Measurements from ENCODE around the gene HIVEP3.

Gene HIVEP3

GRCh38 chr1:41481109-41481775, 437.5 kb downstream of the HIVEP3 start:
- DNase-seq (ENCODE audit: low spot score), result no peak

GRCh38 chr1:41480204-41481108, 438.3 kb downstream of the HIVEP3 start:
- DNase-seq (ENCODE audit: low spot score), result no peak

GRCh38 chr1:41479808-41480160, 438.9 kb downstream of the HIVEP3 start:
- no peak for DNase-seq (ENCODE audit: low spot score)

- DNase-seq (ENCODE audit: low spot score), result no peak
These were observed 439.5 kb downstream of the HIVEP3 start for GRCh38 chr1:41479000-41479807.

- DNase-seq (ENCODE audit: low spot score), result no peak
These were observed 440.5 kb downstream of the HIVEP3 start for GRCh38 chr1:41478118-41478748.

GRCh38 chr1:41476807-41477361, 441.8 kb downstream of the HIVEP3 start:
- no peak for DNase-seq (ENCODE audit: low spot score)

GRCh38 chr1:41475859-41476567, 442.7 kb downstream of the HIVEP3 start:
- DNase-seq (ENCODE audit: low spot score), result no peak

- DNase-seq (ENCODE audit: low spot score), result no peak
These were observed 443.4 kb downstream of the HIVEP3 start for GRCh38 chr1:41475346-41475745.

- DNase-seq (ENCODE audit: low spot score), result no peak
These were observed 444.0 kb downstream of the HIVEP3 start for GRCh38 chr1:41474490-41475271.

- no peak for DNase-seq (ENCODE audit: low spot score)
These were observed 444.9 kb downstream of the HIVEP3 start for GRCh38 chr1:41473738-41474362.

- no peak for DNase-seq (ENCODE audit: low spot score)
These were observed 447.1 kb downstream of the HIVEP3 start for GRCh38 chr1:41471658-41472057.

- DNase-seq (ENCODE audit: low spot score), result no peak
These were observed 449.0 kb downstream of the HIVEP3 start for GRCh38 chr1:41469706-41470105.

- no peak for DNase-seq (ENCODE audit: low spot score)
These were observed 450.5 kb downstream of the HIVEP3 start for GRCh38 chr1:41468122-41468762.

GRCh38 chr1:41467673-41468072, 451.0 kb downstream of the HIVEP3 start:
- no peak for DNase-seq (ENCODE audit: low spot score)

- no peak for DNase-seq (ENCODE audit: low spot score)
These were observed 452.6 kb downstream of the HIVEP3 start for GRCh38 chr1:41466146-41466545.

- no peak for DNase-seq (ENCODE audit: low spot score)
These were observed 453.0 kb downstream of the HIVEP3 start for GRCh38 chr1:41465741-41466140.

GRCh38 chr1:41464885-41465284, 453.8 kb downstream of the HIVEP3 start:
- DNase-seq (ENCODE audit: low spot score), result no peak

GRCh38 chr1:41463516-41463915, 455.2 kb downstream of the HIVEP3 start:
- DNase-seq (ENCODE audit: low spot score), result no peak

- no peak for DNase-seq (ENCODE audit: low spot score)
These were observed 456.1 kb downstream of the HIVEP3 start for GRCh38 chr1:41462680-41463004.
